Hematopoietic multipotent progenitor cell treated with erythropoietin and hydrocortisone succinate and interleukin-3 and kit ligand, for 6 days (in vitro differentiated cells): Measurements from ENCODE around the gene BRD7.

ENCODE experiments used
- DNase-seq: peaks from one replicate; pipeline ENCODE4 v3.0.0-alpha.2; 2015

Gene BRD7

GRCh38 chr16:50271148-50272041 lies 97.4 kb downstream of the BRD7 start:
- no peak for DNase-seq

GRCh38 chr16:50270510-50271147 lies 98.2 kb downstream of the BRD7 start:
- DNase-seq, result no peak

DNA sequence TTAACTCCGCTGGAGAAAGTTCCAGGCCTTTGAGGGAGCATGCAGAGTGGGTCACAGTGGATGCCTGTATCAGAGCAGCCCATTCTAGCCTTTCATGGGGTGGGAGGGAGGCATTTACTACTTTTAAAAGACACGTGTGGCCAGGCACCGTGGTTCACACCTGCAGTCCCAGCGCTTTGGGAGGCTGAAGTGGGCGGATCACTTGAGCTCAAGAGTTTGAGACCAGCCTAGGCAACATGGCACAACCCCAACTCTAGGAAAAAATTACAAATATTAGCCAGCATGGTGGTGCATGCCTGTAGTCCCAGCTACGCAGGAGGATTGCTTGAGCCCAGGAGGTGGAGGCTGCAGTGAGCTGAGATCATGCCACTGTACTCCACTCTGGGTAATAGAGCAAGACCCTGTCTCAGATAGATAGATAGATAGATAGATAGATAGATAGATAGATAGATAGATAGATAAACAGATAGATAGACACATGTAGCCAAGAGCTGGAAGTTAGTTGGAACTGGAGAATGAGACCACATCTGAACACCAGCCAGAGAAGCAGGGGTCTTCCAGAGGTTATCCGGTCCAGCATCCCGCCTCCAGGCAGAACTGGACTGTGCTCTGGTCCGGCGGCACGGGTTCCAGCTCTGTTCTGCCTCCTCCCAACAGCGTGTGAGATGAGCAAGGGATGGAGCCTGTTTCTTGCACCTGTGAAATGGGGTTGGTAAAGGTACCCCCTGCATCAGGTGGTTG lies 98.8 kb downstream of the BRD7 start:
- DNase-seq, result no peak

- no peak for DNase-seq
Observed at GRCh38 chr16:50269061-50269705, 99.6 kb downstream of the BRD7 start.

DNA sequence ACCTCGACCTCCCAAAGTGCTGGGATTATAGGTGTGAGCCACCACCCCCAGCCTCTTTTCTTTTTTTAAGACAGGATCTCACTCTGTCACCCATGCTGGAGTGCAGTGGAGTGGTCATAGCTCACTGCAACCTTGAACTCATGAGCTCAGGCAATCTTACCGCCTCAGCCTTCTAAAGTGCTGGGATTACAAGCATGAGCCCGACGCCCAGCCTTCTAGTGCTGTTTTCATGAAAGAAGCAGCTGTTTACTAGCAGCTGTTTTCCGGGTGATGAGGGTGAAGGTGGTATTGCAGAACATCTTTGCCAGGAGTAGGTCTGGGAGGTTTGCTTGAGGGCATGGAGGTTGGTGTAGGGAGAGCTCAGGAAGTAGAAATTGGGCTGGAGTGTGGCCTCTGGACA lies 100.4 kb downstream of the BRD7 start:
- peak; percentile 53 for DNase-seq

DNA sequence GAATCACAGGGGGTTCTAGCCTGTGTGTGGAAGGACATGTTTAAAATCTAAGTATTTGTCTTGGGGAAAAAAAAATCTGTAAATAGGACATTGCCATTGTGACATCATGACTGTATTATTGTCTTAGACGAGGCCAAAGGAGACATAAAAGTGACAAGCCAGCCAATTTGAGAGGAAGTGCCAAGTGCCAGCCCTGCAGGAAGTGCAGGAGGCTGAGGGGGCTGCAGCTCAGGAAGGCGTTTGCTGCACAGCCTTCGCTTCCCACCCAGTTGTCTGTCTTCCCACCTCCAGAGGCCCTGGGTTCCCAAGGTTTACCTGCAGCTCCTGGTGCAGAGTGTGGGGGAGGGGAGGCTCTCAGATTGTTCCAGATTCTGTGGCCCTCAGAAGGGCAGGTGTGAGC lies 101.1 kb downstream of the BRD7 start:
- DNase-seq, result peak; percentile 64

GRCh38 chr16:50267151-50267631 lies 101.6 kb downstream of the BRD7 start:
- DNase-seq, result no peak

DNA sequence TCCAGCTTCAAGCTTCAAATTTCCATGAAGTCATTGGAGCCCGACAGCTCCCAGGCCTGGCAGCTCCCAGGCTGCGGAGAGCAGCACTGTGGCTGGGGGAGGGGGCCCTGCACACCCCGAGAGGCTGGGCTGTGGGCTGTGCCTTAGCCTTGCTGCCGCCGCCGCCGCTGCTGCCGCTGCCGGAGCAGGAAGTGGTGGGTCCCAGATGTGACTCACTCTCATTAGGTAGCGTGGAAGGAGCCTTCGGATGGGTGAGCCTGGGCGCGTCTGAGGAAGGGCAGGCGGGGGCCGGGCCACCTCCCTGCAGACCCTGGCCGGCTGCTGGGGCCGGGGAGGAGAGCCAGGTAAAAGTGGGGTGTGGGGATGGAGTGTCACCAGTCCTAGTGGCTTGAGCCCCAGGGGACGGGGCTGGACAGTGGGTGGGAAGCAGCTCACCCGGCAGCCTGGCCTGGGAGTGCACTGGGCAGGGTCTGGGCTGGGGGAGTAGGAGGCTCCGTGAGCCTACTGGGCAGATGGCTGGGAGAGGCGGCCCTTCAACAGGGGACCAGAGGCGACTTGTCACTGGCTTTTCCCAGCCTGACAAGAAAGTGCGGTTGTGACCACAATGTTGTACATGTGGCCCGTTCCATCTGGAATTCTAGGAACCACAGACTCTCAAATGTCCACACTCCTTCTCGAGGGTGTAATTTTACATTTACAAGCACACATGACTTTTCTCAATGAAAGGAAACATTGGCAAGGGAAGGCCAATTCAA lies 102.3 kb downstream of the BRD7 start, which contains the start of gene ADCY7:
Gene ADCY7 (plus strand): TSS at position 215 of the 755 bp plus-strand sequence. CDS start 21,629 bp downstream, outside the sequence.
- peak; percentile 94 for DNase-seq
